DOHH2 (cell line): ENCODE data around the gene ARHGDIA.

ENCODE experiments used
- H3F3A ChIP-seq: fragments of 200-600 bp; sonication (generic), shearing (Covaris generic); 2 replicates; pipeline ENCODE4 v1.6.0; 2016; ENCODE audit warnings: antibody characterized with exemption, mild to moderate bottlenecking; ENCODE audit not compliant: control insufficient read depth, insufficient read depth
- H3K27ac ChIP-seq: fragments of 200-600 bp; sonication (generic); 2 replicates; pipeline ENCODE4 v1.5.1; 2014; ENCODE audit warnings: low read depth, mild to moderate bottlenecking, low read length, moderate library complexity
- H3K27me3 ChIP-seq: fragments of 200-600 bp; sonication (generic); 2 replicates; pipeline ENCODE4 v1.6.1; 2014; ENCODE audit warnings: mild to moderate bottlenecking, low read length, mixed read lengths; ENCODE audit not compliant: control insufficient read depth
- H3K36me3 ChIP-seq: fragments of 200-600 bp; sonication (generic); 2 replicates; pipeline ENCODE4 v1.6.1; 2014; ENCODE audit warnings: mild to moderate bottlenecking, low read length, moderate library complexity, mixed read lengths; ENCODE audit not compliant: control insufficient read depth
- H3K4me1 ChIP-seq: fragments of 200-600 bp; sonication (generic); 2 replicates; pipeline ENCODE4 v1.6.1; 2014; ENCODE audit warnings: mild to moderate bottlenecking, low read length, mixed read lengths; ENCODE audit not compliant: control insufficient read depth
- H3K4me2 ChIP-seq: fragments of 200-600 bp; sonication (generic); 2 replicates; pipeline ENCODE4 v1.6.0; 2014; ENCODE audit warnings: mild to moderate bottlenecking, low read length, moderate library complexity
- H3K4me3 ChIP-seq: fragments of 200-600 bp; sonication (generic); 2 replicates; pipeline ENCODE4 v1.5.1; 2014; ENCODE audit warnings: mild to moderate bottlenecking, low read length, mixed read lengths
- H3K79me2 ChIP-seq: fragments of 200-600 bp; sonication (generic); 2 replicates; pipeline ENCODE4 v1.6.1; 2014; ENCODE audit warnings: mild to moderate bottlenecking, low read length, mixed read lengths; ENCODE audit not compliant: control insufficient read depth
- H3K9me2 ChIP-seq: fragments of 200-600 bp; sonication (generic); replicated peaks from 2 replicates; pipeline ENCODE4 v1.6.1; 2014; ENCODE audit warnings: mild to moderate bottlenecking, low read length, mixed read lengths; ENCODE audit not compliant: control insufficient read depth
- H3K9me3 ChIP-seq: fragments of 200-600 bp; sonication (generic); 2 replicates; pipeline ENCODE4 v1.6.1; 2014; ENCODE audit warnings: antibody characterized with exemption, low read length, mixed read lengths; ENCODE audit not compliant: control insufficient read depth, insufficient read depth
- H4K20me1 ChIP-seq: fragments of 200-600 bp; sonication (generic); 2 replicates; pipeline ENCODE4 v1.6.0; 2014; ENCODE audit warnings: low read depth, mild to moderate bottlenecking, antibody characterized with exemption, low read length, moderate library complexity; ENCODE audit not compliant: control insufficient read depth, insufficient read depth
- CTCF ChIP-seq: fragments of 200-600 bp; sonication (generic); IDR thresholded peaks from one replicate; pipeline ENCODE4 v1.5.1; 2014; ENCODE audit warnings: antibody characterized with exemption, mild to moderate bottlenecking, low read depth, low read length; ENCODE audit not compliant: poor library complexity, severe bottlenecking
- EZH2phosphoT487 ChIP-seq: fragments of 200-600 bp; sonication (generic); IDR thresholded peaks from 2 replicates; pipeline ENCODE4 v1.6.1; 2017; ENCODE audit warnings: borderline replicate concordance, mild to moderate bottlenecking, antibody characterized with exemption, low read length, moderate library complexity, mixed read lengths

ARHGDIA gene

GRCh38 chr17:81819708-81820107, 51.4 kb downstream of the ARHGDIA start:
- TF ChIP-seq EZH2phosphoT487 (no peak), CTCF (no peak)
- Histone ChIP-seq H3K36me3 (no peaks in the 10 kb centered on the region), H3K79me2 (no peaks in the 10 kb centered on the region), H3K27ac (no peak overlapping the region), H3K27me3 (no peaks in the 10 kb centered on the region), H3K9me3 (no peaks in the 10 kb centered on the region), H3K9me2 (no peaks in the 10 kb centered on the region), H3K4me1 (no peaks in the 10 kb centered on the region), H3K4me2 (no peak overlapping the region), H3F3A (no peaks in the 10 kb centered on the region), H4K20me1 (no peaks in the 10 kb centered on the region), H3K4me3 (no peak overlapping the region)

GRCh38 chr17:81817758-81818147, 53.4 kb downstream of the ARHGDIA start:
- H3K4me3 ChIP-seq, result no peak overlapping the region
- H3K9me2 ChIP-seq, result no peaks in the 10 kb centered on the region
- TF ChIP-seq CTCF (no peak), EZH2phosphoT487 (no peak)
- H3K36me3 ChIP-seq, result no peaks in the 10 kb centered on the region
- no peaks in the 10 kb centered on the region for H3F3A ChIP-seq
- H3K27me3 ChIP-seq, result no peaks in the 10 kb centered on the region
- H3K79me2 ChIP-seq, result no peaks in the 10 kb centered on the region
- no peaks in the 10 kb centered on the region for H4K20me1 ChIP-seq
- H3K9me3 ChIP-seq, result no peaks in the 10 kb centered on the region
- no peaks in the 10 kb centered on the region for H3K4me1 ChIP-seq
- H3K27ac ChIP-seq, result no peak overlapping the region
- H3K4me2 ChIP-seq, result no peak overlapping the region
